Posterior cingulate gyrus (tissue), 11 donors: ENCODE results near the gene C20orf204.

Experiments
- DNase-seq, 10 donors: peaks; one replicate each; pipeline versions ENCODE4 v3.0.0 to v3.0.0-alpha.2; 2020 to 2021; ENCODE audit warnings: mixed read lengths in 3 of 10
- intact Hi-C: fragments of 100-400 bp; cut with DNase I; formaldehyde crosslinking; loops from one replicate; pipeline ENCODE4 v1.15.1; 2023

C20orf204 gene

GRCh38 chr20:64025826-64026412, 10.1 kb upstream of the C20orf204 start:
- intact Hi-C loops, result no loop called here
- DNase-seq, result no peak

GRCh38 chr20:64027981-64028685, 7.8 kb upstream of the C20orf204 start:
- peak in 1 of 10 donors; percentile 74 for DNase-seq
- intact Hi-C loops, result no loop called here

- peak in 1 of 10 donors; percentile 71 for DNase-seq
- intact Hi-C loops, result no loop called here
Observed at GRCh38 chr20:64029293-64030117, 6.5 kb upstream of the C20orf204 start.

- no peak for DNase-seq
- intact Hi-C loops, result no loop called here
Observed at GRCh38 chr20:64030371-64031134, 5.4 kb upstream of the C20orf204 start.

- intact Hi-C loops, result no loop called here
- DNase-seq, result peak in 1 of 10 donors; percentile 67
Observed at GRCh38 chr20:64031822-64032314, 4.1 kb upstream of the C20orf204 start.

GRCh38 chr20:64032706-64033624, 3.0 kb upstream of the C20orf204 start:
- intact Hi-C loops, result no loop called here
- DNase-seq, result peak in 1 of 10 donors; percentile 68

GRCh38 chr20:64033981-64034493, 1.9 kb upstream of the C20orf204 start:
- no peak for DNase-seq
- intact Hi-C loops, result no loop called here

- intact Hi-C loops, result no loop called here
Observed at GRCh38 chr20:64035066-64035932, 683 bp upstream of the C20orf204 start.

GRCh38 chr20:64036346-64037198, 590 bp downstream of the C20orf204 start:
- DNase-seq, result no peak
- intact Hi-C loops, result no loop called here

More at GRCh38 chr20:64035066-64035932, 683 bp upstream of the C20orf204 start:
- DNase-seq, result no peak

- no peak for DNase-seq
- intact Hi-C loops, result no loop called here
Observed at GRCh38 chr20:64037199-64037497, 1.2 kb downstream of the C20orf204 start.

- intact Hi-C loops, result no loop called here
Observed at GRCh38 chr20:64037498-64038213, 1.7 kb downstream of the C20orf204 start.

GRCh38 chr20:64038224-64038564, 2.2 kb downstream of the C20orf204 start:
- no peak for DNase-seq
- intact Hi-C loops, result no loop called here

More at GRCh38 chr20:64037498-64038213, 1.7 kb downstream of the C20orf204 start:
- DNase-seq, result no peak

GRCh38 chr20:64038565-64039292, 2.7 kb downstream of the C20orf204 start:
- peak in 6 of 10 donors; percentile 28 to 92 (median 46) for DNase-seq
- intact Hi-C loops, result no loop called here

- DNase-seq, result no peak
- intact Hi-C loops, result no loop called here
Observed at GRCh38 chr20:64039293-64040160, 3.5 kb downstream of the C20orf204 start.
